Measurements from ENCODE around the gene ANXA4.

DNA sequence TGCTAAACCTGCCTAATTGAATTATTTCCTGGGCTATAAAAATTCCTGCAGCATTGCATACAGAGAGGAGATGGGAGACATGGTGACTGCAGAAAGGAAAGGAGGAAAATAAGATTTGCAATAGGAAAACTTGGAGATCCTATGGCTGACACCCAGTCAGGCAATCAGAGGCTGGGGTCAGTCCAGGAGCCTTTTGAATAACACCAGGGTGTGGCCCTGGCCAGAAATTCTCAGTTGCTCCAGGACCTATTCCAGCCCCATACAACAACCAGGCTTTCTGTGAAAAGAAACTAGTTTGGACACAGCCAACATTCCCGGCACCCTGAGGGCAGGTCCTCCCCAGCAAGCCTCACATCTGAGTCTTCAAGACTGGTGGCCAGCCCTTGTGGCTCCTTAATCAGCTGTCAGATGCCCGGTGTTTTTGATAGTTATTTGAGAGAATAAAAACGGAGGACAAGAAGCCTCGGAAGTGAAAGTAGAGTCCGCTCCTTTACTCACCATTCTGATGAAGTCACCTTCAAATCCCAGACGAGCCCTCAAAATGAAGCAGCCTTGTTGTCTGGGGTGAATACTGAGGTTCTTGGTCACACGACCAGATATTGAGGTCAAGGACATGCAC lies 56.5 kb downstream of the ANXA4 start:
- no peak for TF ChIP-seq CTCF (conservative IDR thresholded peaks at IDR 0.05)
- no peak for TF ChIP-seq EZH2 (IDR thresholded peaks at IDR 0.05; ENCODE audit: low read depth)
